Sigmoid colon (tissue), 4 donors: ENCODE data around the gene TMEM30A.

Source experiments
- CTCF ChIP-seq, 4 experiments: fragments of 450-650 bp in 3 of 4; fragments of 200-600 bp in 1 of 4; IDR thresholded peaks; one replicate each; pipeline ENCODE4 v1.5.1; 2016 to 2019; ENCODE audit warnings: antibody characterized with exemption in 4 of 4, mild to moderate bottlenecking in 3 of 4, moderate library complexity in 2 of 4
- POLR2A ChIP-seq, 2 donors: fragments of 450-650 bp; IDR thresholded peaks; one replicate each; pipeline ENCODE4 v1.6.1; 2016; ENCODE audit warnings: antibody characterized with exemption in 2 of 2, mild to moderate bottlenecking in 2 of 2, moderate library complexity in 2 of 2
- POLR2AphosphoS5 ChIP-seq, 4 donors: sonication (generic); formaldehyde crosslinking; IDR thresholded peaks; one replicate each; pipeline ENCODE4 v1.6.1; 2017; ENCODE audit warnings: antibody characterized with exemption in 4 of 4

GRCh38 chr6:75217193-75217592 lies 67.4 kb downstream of the TMEM30A start:
- TF ChIP-seq CTCF (IDR thresholded peaks at IDR 0.05) (no peak), POLR2A (IDR thresholded peaks at IDR 0.05) (no peak), POLR2AphosphoS5 (IDR thresholded peaks at IDR 0.05) (no peak)
